ENCODE data around the gene SNORC. TPM values are rescaled to one million over a fixed set of nuclear protein-coding genes. Genes with fewer than 3 reads are reported as not detected.
A peak's percentile ranks its signal among the peaks of the same experiment; 100 is the strongest.

The SNORC gene
- total and polyA plus RNA-seq, 10 donors = 0.68 to 5.1 (median 1.3) TPM

DNA sequence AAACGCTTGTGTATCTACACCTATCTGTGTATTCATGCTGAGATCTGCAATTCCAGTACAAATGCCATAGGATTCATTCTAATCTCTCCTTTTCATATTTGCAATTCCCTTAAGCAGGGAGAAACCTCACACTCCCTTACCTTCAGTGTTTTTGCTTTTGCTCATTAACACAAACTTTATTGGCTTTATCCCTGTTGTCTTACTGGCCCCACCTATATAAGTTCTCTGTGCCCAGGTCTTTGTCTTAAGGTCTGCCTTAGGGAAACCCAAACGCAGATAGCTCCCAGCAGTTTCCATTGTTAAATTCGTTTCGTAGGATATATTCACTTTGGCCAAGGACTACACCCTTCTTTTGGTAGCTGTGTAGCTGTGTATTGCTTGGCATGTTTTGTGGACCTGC lies 4.0 kb upstream of the SNORC start:
- intact Hi-C loops (cut with DNase I; ENCODE audit: low total_unique reads) = no loop called here
- H3K9me3 ChIP-seq = no peaks in the 10 kb centered on the region
- DNase-seq = no peak
- TF ChIP-seq POLR2AphosphoS5 (IDR thresholded peaks at IDR 0.05) (no peak), POLR2A (IDR thresholded peaks at IDR 0.05) (no peak)
- TF ChIP-seq, protein P1, sequence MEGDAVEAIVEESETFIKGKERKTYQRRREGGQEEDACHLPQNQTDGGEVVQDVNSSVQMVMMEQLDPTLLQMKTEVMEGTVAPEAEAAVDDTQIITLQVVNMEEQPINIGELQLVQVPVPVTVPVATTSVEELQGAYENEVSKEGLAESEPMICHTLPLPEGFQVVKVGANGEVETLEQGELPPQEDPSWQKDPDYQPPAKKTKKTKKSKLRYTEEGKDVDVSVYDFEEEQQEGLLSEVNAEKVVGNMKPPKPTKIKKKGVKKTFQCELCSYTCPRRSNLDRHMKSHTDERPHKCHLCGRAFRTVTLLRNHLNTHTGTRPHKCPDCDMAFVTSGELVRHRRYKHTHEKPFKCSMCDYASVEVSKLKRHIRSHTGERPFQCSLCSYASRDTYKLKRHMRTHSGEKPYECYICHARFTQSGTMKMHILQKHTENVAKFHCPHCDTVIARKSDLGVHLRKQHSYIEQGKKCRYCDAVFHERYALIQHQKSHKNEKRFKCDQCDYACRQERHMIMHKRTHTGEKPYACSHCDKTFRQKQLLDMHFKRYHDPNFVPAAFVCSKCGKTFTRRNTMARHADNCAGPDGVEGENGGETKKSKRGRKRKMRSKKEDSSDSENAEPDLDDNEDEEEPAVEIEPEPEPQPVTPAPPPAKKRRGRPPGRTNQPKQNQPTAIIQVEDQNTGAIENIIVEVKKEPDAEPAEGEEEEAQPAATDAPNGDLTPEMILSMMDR (IDR thresholded peaks at IDR 0.05 in 8 of 11, conservative IDR thresholded peaks at IDR 0.05 in 3 of 11) = no peak
- no peak overlapping the region for H3K27ac ChIP-seq
- H3K4me3 ChIP-seq = no peak overlapping the region
- H3K27me3 ChIP-seq (replicated peaks in 1 of 7) = no peaks in the 10 kb centered on the region
- H3K36me3 ChIP-seq = peaks cover 0 to 12% (median 3%) of the 10 kb centered on the region in 6 donors
- 81 to 94% (median 87%) methylated on average over 4 of the region's 4 CpGs for WGBS, 5 donors
- H3K4me1 ChIP-seq = no peaks in the 10 kb centered on the region

DNA sequence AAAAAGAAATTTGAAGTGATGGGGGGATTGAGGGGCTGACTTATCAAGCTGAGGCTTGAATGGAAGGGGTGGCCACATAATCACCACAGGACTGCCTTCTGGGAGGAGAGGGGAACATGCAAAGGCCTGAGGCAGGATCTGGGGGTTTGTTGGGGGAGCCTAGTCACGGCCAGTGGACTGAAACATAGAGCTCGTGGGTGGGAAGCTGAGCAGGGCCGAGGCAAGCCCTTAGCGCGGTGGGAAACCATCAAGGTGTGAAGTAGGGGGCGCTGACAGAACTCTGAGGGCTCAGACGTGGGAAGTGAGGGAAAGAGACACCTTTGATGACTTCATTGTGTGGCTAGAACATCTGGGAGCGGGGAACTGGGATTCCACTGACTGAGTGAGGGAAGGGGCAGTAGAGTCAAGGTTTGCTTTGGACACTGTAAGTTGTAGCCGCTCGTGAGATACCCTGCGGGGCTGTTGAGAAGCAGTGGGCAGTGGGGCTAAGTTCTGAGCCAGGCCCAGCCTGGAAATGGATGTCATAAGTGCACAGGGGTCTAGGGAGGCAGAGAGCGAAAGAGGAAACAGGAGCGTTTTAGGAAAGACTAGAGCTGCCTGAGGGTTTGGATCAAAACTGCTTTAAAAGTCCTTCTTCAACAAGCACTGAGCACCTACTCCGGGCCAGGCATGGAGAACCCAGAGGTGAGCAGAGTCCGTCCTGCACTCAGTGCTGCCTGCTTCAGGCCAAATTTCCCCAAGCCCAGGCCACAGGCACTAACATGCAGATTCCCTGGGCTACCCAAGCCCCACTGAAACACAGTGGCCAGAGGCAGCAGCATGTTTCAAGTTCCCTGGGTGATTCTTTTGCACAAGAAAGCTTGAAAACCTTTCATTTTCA lies 686 bp upstream of the SNORC start:
- TF ChIP-seq POLR2A (IDR thresholded peaks at IDR 0.05) (no peak), POLR2AphosphoS5 (IDR thresholded peaks at IDR 0.05) (no peak)
- TF ChIP-seq, protein P1 (IDR thresholded peaks at IDR 0.05 in 8 of 11, conservative IDR thresholded peaks at IDR 0.05 in 3 of 11) = no peak
- no peak for DNase-seq

DNA sequence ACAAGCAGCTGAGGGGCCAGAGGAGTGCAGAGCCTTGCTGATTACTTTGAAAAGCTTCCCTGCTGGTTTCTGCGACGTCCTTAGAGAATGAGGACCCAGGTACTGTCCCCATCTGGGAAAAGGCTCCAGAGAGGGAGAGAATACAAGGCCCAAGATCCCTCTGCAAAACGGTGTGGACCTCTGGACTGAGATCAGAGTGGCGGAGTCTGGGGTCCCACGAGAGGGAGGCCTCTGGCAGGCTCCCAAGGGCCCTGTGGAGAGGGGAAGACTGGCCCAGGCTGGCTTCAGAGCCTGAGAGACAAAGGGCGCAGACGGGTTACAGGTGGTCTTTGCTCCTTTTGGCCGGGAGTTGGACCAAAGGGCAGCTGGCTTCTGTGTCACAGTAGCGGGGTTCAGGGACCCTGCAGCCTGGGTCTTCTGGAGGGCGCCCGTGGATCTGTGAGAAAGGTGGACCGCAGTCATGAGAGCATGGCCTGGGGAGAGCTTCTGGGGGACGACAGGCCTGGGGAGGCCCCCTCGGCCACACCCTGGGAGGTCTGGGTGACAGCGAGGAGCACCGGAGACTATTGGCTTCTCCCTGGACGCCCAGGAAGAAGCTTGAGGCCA lies 805 bp downstream of the SNORC start:
- intact Hi-C loops (cut with DNase I; ENCODE audit: low total_unique reads) = no loop called here
- 86 to 91% (median 87%) methylated on average over 14 to 17 of the region's 17 CpGs for WGBS, 5 donors
- DNase-seq = no peak
- no peak for TF ChIP-seq POLR2A (IDR thresholded peaks at IDR 0.05)
- peak in 1 of 3 donors; percentile 18 for TF ChIP-seq POLR2AphosphoS5 (IDR thresholded peaks at IDR 0.05)
- Histone ChIP-seq H3K36me3 (no peaks in the 10 kb centered on the region), H3K9me3 (no peaks in the 10 kb centered on the region), H3K27ac (no peak overlapping the region), H3K4me1 (peaks cover 0 to 20% (median 9%) of the 10 kb centered on the region in 6 donors), H3K4me3 (no peak overlapping the region), H3K27me3 (replicated peaks in 1 of 7) (peaks cover 0 to 15% (median 7%) of the 10 kb centered on the region in 7 donors)

More for the DNA sequence above, 686 bp upstream of the SNORC start:
- no peak overlapping the region for H3K4me3 ChIP-seq
- H3K27me3 ChIP-seq (replicated peaks in 1 of 7) = peaks cover 0 to under 1% (median 0%) of the 10 kb centered on the region in 7 donors
- no peaks in the 10 kb centered on the region for H3K9me3 ChIP-seq
- H3K27ac ChIP-seq = no peak overlapping the region
- H3K4me1 ChIP-seq = peaks cover 0 to 11% (median 3%) of the 10 kb centered on the region in 6 donors
- WGBS, 5 donors = 71 to 76% (median 74%) methylated on average over 15 of the region's 15 CpGs
- H3K36me3 ChIP-seq = no peaks in the 10 kb centered on the region
- intact Hi-C loops (cut with DNase I; ENCODE audit: low total_unique reads) = no loop called here

DNA sequence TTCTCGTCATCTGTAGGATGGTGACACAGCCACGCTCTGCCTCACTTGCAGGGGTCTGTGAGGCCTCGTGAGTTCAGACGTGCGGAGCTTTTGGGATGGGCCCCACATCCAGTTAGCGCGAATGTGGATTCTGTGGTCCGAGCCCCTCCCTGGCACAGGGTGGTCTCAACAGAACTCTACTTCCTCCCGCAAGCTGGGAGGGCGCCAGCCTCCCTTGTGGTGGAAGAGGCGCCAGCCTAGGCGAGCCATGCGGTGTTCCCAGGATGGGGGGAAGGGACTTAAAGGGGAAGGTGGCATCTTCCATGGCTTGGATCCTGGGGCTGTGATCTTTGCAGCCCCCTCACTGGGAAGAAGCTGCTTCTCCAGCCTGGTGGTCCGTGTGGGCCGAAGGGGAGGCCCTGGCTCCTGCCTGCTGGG lies 1.4 kb downstream of the SNORC start:
- 29 to 78% (median 69%) methylated on average over 4 to 15 of the region's 15 CpGs for WGBS, 5 donors
- Histone ChIP-seq H3K4me1 (peaks cover 0 to 26% (median 15%) of the 10 kb centered on the region in 6 donors), H3K36me3 (no peaks in the 10 kb centered on the region), H3K27ac (no peak overlapping the region), H3K9me3 (no peaks in the 10 kb centered on the region), H3K27me3 (replicated peaks in 1 of 7) (peaks cover 0 to 21% (median 13%) of the 10 kb centered on the region in 7 donors), H3K4me3 (no peak overlapping the region)
- TF ChIP-seq, protein P1 (IDR thresholded peaks at IDR 0.05 in 8 of 11, conservative IDR thresholded peaks at IDR 0.05 in 3 of 11) = no peak
- TF ChIP-seq POLR2A (IDR thresholded peaks at IDR 0.05) = no peak
- no peak for TF ChIP-seq POLR2AphosphoS5 (IDR thresholded peaks at IDR 0.05)
- no peak for DNase-seq
- intact Hi-C loops (cut with DNase I; ENCODE audit: low total_unique reads) = no loop called here
